HG03139 (cell line): Measurements from ENCODE around the gene FBXO2.

ENCODE experiments used
- ATAC-seq: cut with Tn5 transposase; IDR thresholded peaks from one replicate; pipeline ENCODE4 v1.9.1; 2021; ENCODE audit not compliant: unreplicated experiment

Gene FBXO2

GRCh38 chr1:11599891-11600576 lies 54.2 kb downstream of the FBXO2 start:
- no peak for ATAC-seq

GRCh38 chr1:11598461-11598860 lies 55.8 kb downstream of the FBXO2 start:
- ATAC-seq = no peak
